GM19372 (cell line): Measurements from ENCODE around the gene PON2.
"Not testable (repeated sequence)": the region's sequence is repeated elsewhere in the genome, so short reads cannot be mapped to it uniquely, and the experiment has no call there.

Experiments used
- ATAC-seq: cut with Tn5 transposase; IDR thresholded peaks from one replicate; pipeline ENCODE4 v1.9.1; 2021; ENCODE audit warnings: mild to moderate bottlenecking, low read depth, moderate library complexity; ENCODE audit not compliant: unreplicated experiment

PON2 gene

GRCh38 chr7:95434557-95435421 lies at the start of gene PON2:
Gene PON2, minus strand, starts transcription at chr7:95435028. Its CDS starts 77 bp downstream, at chr7:95434951.
- peak; percentile 95 for ATAC-seq

GRCh38 chr7:95482424-95482823 lies 47.6 kb upstream of the PON2 start:
- no peak for ATAC-seq

GRCh38 chr7:95481271-95482165 lies 46.7 kb upstream of the PON2 start:
- ATAC-seq: no peak

GRCh38 chr7:95479992-95480624 lies 45.3 kb upstream of the PON2 start:
- ATAC-seq: peak; percentile 56

- ATAC-seq: no peak
These were observed 43.6 kb upstream of the PON2 start for GRCh38 chr7:95478272-95479037.

- peak; percentile 64 for ATAC-seq
These were observed 42.2 kb upstream of the PON2 start for GRCh38 chr7:95476904-95477594.

- ATAC-seq: no peak
These were observed 41.4 kb upstream of the PON2 start for GRCh38 chr7:95476072-95476847.

- no peak for ATAC-seq
These were observed 38.6 kb upstream of the PON2 start for GRCh38 chr7:95473276-95473985.

- no peak for ATAC-seq
These were observed 37.8 kb upstream of the PON2 start for GRCh38 chr7:95472581-95473161.

GRCh38 chr7:95471071-95471470 lies 36.2 kb upstream of the PON2 start:
- ATAC-seq: no peak

- peak; percentile 99 for ATAC-seq
These were observed 35.6 kb upstream of the PON2 start for GRCh38 chr7:95470452-95470851.

GRCh38 chr7:95469848-95470247 lies 35.0 kb upstream of the PON2 start:
- ATAC-seq: no peak

GRCh38 chr7:95469187-95469586 lies 34.4 kb upstream of the PON2 start:
- no peak for ATAC-seq

- no peak for ATAC-seq
These were observed 33.2 kb upstream of the PON2 start for GRCh38 chr7:95467912-95468607.

GRCh38 chr7:95460653-95461052 lies 25.8 kb upstream of the PON2 start:
- ATAC-seq: not testable (repeated sequence)

- ATAC-seq: no peak
These were observed 23.1 kb upstream of the PON2 start for GRCh38 chr7:95457947-95458346.

GRCh38 chr7:95454438-95455045 lies 19.7 kb upstream of the PON2 start:
- no peak for ATAC-seq
